Astrocyte of the cerebellum (primary cell): ENCODE measurements around the gene PTPN23.
"Not testable (repeated sequence)": the region's sequence is repeated elsewhere in the genome, so short reads cannot be mapped to it uniquely, and the experiment has no call there.

Experiments used
- DNase-seq: peaks from one replicate; pipeline ENCODE4 v3.0.0-alpha.2; 2011; ENCODE audit warnings: low read depth
- H3K4me3 ChIP-seq: 2 replicates; pipeline ENCODE4 v1.5.1; 2011; ENCODE audit warnings: mild to moderate bottlenecking, low read depth, low read length, moderate library complexity
- in situ Hi-C: cut with HindIII; loops from 2 replicates; pipeline ENCODE4 v1.10.0; 2017; ENCODE audit warnings: low sequenced_read_pairs
- TF ChIP-seq, protein P1 (sequence below): IDR thresholded peaks from 2 replicates; pipeline ENCODE4 v1.5.1; 2012; ENCODE audit warnings: low read length, low read depth, moderate library complexity, mild to moderate bottlenecking; ENCODE audit errors: missing control alignments

PTPN23 gene

DNA sequence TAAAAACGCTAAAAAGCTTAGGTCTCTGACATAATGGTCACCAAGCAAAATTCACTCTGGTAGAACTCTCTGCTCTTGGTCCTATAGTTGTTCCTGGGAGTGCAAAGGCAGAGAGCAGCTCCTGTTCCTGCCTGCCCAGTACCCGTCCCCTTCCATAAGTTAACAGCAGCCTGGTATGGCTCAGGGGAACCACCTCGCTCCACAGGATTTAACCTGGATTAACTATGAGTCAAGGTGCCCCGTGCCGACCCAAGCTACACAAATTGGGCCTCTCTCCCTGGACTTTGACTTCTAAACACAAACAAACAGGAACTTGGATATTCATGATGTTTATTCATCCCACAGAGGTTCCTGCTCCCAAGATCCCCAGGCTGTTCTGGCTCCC lies 62.8 kb downstream of the PTPN23 start:
- TF ChIP-seq, protein P1, sequence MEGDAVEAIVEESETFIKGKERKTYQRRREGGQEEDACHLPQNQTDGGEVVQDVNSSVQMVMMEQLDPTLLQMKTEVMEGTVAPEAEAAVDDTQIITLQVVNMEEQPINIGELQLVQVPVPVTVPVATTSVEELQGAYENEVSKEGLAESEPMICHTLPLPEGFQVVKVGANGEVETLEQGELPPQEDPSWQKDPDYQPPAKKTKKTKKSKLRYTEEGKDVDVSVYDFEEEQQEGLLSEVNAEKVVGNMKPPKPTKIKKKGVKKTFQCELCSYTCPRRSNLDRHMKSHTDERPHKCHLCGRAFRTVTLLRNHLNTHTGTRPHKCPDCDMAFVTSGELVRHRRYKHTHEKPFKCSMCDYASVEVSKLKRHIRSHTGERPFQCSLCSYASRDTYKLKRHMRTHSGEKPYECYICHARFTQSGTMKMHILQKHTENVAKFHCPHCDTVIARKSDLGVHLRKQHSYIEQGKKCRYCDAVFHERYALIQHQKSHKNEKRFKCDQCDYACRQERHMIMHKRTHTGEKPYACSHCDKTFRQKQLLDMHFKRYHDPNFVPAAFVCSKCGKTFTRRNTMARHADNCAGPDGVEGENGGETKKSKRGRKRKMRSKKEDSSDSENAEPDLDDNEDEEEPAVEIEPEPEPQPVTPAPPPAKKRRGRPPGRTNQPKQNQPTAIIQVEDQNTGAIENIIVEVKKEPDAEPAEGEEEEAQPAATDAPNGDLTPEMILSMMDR: no peak
- in situ Hi-C loops: no loop called here
- H3K4me3 ChIP-seq: no peak overlapping the region
- DNase-seq: no peak

DNA sequence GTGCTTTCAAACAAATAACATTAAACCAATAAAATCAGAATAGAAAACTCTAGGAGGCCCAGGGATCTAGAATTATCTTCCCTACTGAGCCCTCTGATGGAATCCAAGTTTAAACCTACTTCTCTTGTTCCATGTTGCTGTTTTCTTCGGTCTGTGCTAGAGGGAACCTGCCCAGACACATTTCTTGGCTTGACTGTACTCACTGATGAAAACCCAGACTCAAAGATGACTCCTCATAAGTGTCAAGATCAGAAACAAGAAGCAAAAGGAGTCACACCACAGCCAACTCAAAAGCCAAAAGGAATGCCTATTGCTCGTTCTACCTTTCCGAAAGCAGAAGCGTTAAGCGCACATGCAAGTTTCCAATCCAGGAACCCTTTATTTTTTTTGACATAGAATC lies 63.3 kb downstream of the PTPN23 start:
- in situ Hi-C loops: no loop called here
- no peak for DNase-seq

DNA sequence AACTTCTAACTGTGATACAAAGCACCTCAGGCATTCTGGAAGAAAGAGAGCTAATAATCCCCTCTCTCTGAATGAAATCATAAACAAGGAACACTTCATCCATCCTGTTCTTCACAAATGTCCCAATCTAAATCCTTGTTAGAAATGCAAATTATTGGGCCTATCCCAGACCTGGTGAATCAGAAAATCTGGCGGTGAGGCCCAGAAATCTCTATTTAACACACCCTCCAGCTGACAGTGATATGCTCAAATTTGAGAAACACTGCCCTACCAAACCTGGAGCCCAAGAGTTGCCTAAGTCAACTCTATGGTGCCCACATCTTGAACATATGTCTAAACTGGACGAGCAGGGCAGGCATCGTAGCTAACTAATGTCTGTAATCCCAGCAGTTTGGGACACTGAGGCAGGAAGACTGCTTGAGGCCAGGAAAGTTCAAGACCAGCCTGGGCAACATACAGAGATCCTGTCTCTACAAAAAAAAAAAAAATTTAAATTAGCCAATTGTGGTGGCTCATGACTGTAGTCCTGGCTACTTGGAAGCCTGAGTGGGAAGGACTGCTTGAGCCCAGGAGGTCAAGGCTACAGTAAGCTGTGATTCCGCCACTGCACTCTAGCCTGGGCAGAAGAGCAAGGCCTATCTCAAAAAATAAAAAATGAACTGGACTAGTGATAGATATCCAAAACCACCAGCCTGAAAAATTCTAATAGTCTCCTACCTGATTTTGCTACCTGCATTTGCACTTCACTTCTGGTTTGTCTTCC lies 71.8 kb downstream of the PTPN23 start:
- DNase-seq: no peak
- in situ Hi-C loops: no loop called here
- H3K4me3 ChIP-seq: no peak overlapping the region
- TF ChIP-seq, protein P1: no peak

More for the DNA sequence above, 63.3 kb downstream of the PTPN23 start:
- TF ChIP-seq, protein P1: no peak
- no peak overlapping the region for H3K4me3 ChIP-seq

DNA sequence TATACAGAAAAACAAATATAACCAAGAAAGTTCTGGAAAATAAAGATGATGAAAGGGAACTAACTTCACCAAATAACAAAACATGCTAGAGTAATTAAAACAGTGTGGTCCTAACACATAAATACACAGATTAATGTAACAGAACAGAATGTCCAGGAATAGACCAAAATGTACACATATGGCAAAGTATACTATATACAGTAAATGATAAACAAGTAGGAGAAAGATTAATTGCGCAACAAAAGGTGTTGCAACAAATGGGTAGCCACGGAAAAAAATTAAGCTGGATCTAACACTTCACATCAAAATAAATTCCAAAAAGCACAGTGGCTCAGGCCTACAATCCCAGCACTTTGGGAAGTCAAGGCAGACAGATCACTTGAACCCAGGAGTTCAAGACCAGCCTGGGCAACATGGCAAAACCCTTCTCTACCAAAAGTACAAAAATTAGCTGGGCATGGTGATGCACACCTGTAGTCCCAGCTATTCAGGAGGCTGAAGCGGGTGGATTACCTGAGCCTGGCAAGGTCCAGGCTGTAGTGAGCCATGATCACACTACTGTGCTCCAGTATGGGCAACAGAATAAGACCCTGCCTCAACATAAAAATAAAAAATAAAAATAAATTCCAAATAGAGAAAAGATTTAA lies 75.1 kb downstream of the PTPN23 start:
- H3K4me3 ChIP-seq: no peak overlapping the region
- TF ChIP-seq, protein P1: no peak
- in situ Hi-C loops: no loop called here
- DNase-seq: no peak

DNA sequence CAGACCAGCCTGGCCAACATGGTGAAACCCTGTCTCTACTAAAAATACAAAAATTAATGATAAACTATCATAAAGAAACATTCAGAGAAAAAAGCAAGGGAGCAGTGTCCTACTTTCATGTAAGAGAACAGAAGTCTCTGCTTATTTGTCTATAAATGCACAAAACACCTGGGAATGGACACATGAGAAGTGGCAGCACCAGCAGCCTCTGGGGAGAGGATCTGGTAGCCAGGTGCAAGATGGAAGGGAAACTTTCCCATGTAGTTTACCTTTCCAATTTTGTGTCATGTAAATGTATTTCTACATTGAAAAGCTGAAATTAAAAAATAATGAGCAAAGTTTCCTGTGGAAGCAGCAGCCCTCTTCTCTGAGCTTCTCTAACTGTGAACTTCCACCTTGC lies 76.2 kb downstream of the PTPN23 start:
- no peak overlapping the region for H3K4me3 ChIP-seq
- DNase-seq: no peak
- TF ChIP-seq, protein P1: no peak
- in situ Hi-C loops: no loop called here

DNA sequence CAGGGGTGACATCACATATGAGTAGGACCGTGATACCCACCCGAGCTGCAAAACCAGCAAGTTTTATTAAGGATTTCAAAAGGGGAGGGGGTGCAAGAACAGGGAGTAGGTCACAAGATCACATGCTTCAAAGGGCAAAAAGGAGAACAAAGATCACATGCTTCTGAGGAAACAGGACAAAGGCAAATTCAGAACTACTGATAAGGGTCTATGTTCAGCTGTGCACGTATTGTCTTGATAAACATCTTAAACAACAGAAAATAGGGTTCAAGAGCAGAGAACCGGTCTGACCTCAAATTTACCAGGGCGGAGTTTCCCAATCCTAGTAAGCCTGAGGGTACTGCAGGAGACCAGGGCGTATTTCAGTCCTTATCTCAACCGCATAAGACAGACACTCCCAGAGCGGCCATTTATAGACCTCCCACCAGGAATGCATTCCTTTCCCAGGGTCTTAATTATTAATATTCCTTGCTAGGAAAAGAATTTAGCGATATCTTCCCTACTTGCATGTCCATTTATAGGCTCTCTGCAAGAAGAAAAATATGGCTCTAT lies 78.8 kb downstream of the PTPN23 start:
- H3K4me3 ChIP-seq, in situ Hi-C loops, DNase-seq: not testable (repeated sequence)
